Measurements from ENCODE around the gene MACROD2. TPM values are rescaled to one million over a fixed set of nuclear protein-coding genes. Genes with fewer than 3 reads are reported as not detected.
"Not testable (repeated sequence)": the region's sequence is repeated elsewhere in the genome, so short reads cannot be mapped to it uniquely, and the experiment has no call there.

MACROD2 gene
- total RNA-seq, 1 experiment from 2014 or later = 0.24 TPM

- no peak for DNase-seq (ENCODE audit: low read depth)
These were observed 1809.8 kb downstream of the MACROD2 start for GRCh38 chr20:15805154-15805553.

- no peak for DNase-seq (ENCODE audit: low read depth)
These were observed 1810.8 kb downstream of the MACROD2 start for GRCh38 chr20:15806105-15806504.

- no peak for DNase-seq (ENCODE audit: low read depth)
These were observed 1812.0 kb downstream of the MACROD2 start for GRCh38 chr20:15807271-15807670.

GRCh38 chr20:15807771-15808170 lies 1812.5 kb downstream of the MACROD2 start:
- DNase-seq (ENCODE audit: low read depth) = not testable (repeated sequence)

- DNase-seq (ENCODE audit: low read depth) = no peak
These were observed 1816.6 kb downstream of the MACROD2 start for GRCh38 chr20:15811951-15812350.

- no peak for DNase-seq (ENCODE audit: low read depth)
These were observed 1817.4 kb downstream of the MACROD2 start for GRCh38 chr20:15812696-15813095.

- DNase-seq (ENCODE audit: low read depth) = no peak
These were observed 1819.0 kb downstream of the MACROD2 start for GRCh38 chr20:15814360-15814759.

- DNase-seq (ENCODE audit: low read depth) = no peak
These were observed 1819.6 kb downstream of the MACROD2 start for GRCh38 chr20:15814911-15815310.

GRCh38 chr20:15817351-15817750 lies 1822.0 kb downstream of the MACROD2 start:
- DNase-seq (ENCODE audit: low read depth) = no peak

GRCh38 chr20:15818651-15819071 lies 1823.3 kb downstream of the MACROD2 start:
- DNase-seq (ENCODE audit: low read depth) = no peak

- DNase-seq (ENCODE audit: low read depth) = no peak
These were observed 1828.4 kb downstream of the MACROD2 start for GRCh38 chr20:15823718-15824117.

GRCh38 chr20:15827628-15828027 lies 1832.3 kb downstream of the MACROD2 start:
- DNase-seq (ENCODE audit: low read depth) = no peak

GRCh38 chr20:15831201-15831600 lies 1835.9 kb downstream of the MACROD2 start:
- DNase-seq (ENCODE audit: low read depth) = no peak

- no peak for DNase-seq (ENCODE audit: low read depth)
These were observed 1837.2 kb downstream of the MACROD2 start for GRCh38 chr20:15832512-15832911.

GRCh38 chr20:15834857-15835256 lies 1839.5 kb downstream of the MACROD2 start:
- no peak for DNase-seq (ENCODE audit: low read depth)

GRCh38 chr20:15835811-15836210 lies 1840.5 kb downstream of the MACROD2 start:
- DNase-seq (ENCODE audit: low read depth) = no peak

GRCh38 chr20:15836634-15837033 lies 1841.3 kb downstream of the MACROD2 start:
- peak; percentile 34 for DNase-seq (ENCODE audit: low read depth)

- DNase-seq (ENCODE audit: low read depth) = no peak
These were observed 1842.2 kb downstream of the MACROD2 start for GRCh38 chr20:15837563-15837962.

- no peak for DNase-seq (ENCODE audit: low read depth)
These were observed 1843.2 kb downstream of the MACROD2 start for GRCh38 chr20:15838466-15838865.

- no peak for DNase-seq (ENCODE audit: low read depth)
These were observed 1845.5 kb downstream of the MACROD2 start for GRCh38 chr20:15840636-15841301.

GRCh38 chr20:15842872-15843271 lies 1847.6 kb downstream of the MACROD2 start:
- DNase-seq (ENCODE audit: low read depth) = no peak

GRCh38 chr20:15843777-15844176 lies 1848.5 kb downstream of the MACROD2 start:
- DNase-seq (ENCODE audit: low read depth) = no peak

- DNase-seq (ENCODE audit: low read depth) = no peak
These were observed 1852.0 kb downstream of the MACROD2 start for GRCh38 chr20:15847196-15847784.

- no peak for DNase-seq (ENCODE audit: low read depth)
These were observed 1852.8 kb downstream of the MACROD2 start for GRCh38 chr20:15848126-15848525.

Measured in RPMI7951 (cell line).